ENCODE data around the gene CDK6.

The CDK6 gene

DNA sequence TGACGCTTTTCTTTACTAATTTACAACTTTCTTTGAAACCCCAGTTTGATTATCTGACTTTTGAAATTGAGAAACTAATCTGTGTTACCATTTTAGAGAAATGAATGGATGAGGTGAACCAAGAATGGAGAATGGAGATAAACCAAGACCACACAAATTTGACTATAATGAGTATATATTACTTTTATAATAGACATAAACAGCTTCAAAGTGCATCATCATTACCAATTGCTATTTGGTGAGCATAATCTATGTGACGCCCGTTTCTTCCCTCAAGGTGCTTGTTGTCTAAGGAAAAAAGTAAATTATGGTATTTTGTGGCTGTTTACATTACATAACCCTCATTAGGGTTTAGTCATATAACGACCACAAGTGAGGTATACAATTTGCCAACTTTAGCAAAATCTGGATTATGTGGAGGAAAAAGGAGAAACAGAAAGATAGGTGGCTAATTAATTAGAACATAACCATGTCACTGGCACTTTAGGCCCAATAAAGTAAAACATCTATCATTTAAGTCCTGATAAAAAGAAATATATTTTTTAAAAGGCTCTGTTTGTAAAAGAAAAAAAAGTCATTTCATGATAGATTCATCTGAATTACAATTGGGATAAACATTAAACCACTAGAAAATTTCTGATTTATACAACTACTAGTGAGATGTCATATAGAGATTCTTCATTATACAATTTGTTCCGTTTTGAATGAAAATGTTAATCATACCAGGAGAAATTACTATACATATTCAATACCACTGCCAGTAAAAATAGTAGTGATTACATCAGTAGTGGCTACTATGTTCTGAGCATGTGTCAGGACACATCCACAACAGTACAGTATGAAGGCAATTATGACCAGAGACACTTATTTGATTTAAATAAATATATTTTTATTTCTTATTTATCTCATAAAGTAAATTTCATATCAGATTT, 128.0 kb downstream of the CDK6 start:
- no peak overlapping the region for H3K4me3 ChIP-seq (ENCODE audit: low read length)
- no peak for TF ChIP-seq CTCF (IDR thresholded peaks at IDR 0.05; ENCODE audit: insufficient read depth, low read depth, low read length, missing control alignments)
- no peak for DNase-seq (ENCODE audit: low read depth)

- TF ChIP-seq CTCF (IDR thresholded peaks at IDR 0.05; ENCODE audit: insufficient read depth, low read depth, low read length, missing control alignments) = no peak
- DNase-seq (ENCODE audit: low read depth) = no peak
- H3K4me3 ChIP-seq (ENCODE audit: low read length) = no peak overlapping the region
These were observed 128.9 kb downstream of the CDK6 start for GRCh38 chr7:92707435-92707834.

GRCh38 chr7:92706563-92706962, 129.8 kb downstream of the CDK6 start:
- no peak overlapping the region for H3K4me3 ChIP-seq (ENCODE audit: low read length)
- TF ChIP-seq CTCF (IDR thresholded peaks at IDR 0.05; ENCODE audit: insufficient read depth, low read depth, low read length, missing control alignments) = no peak
- no peak for DNase-seq (ENCODE audit: low read depth)

DNA sequence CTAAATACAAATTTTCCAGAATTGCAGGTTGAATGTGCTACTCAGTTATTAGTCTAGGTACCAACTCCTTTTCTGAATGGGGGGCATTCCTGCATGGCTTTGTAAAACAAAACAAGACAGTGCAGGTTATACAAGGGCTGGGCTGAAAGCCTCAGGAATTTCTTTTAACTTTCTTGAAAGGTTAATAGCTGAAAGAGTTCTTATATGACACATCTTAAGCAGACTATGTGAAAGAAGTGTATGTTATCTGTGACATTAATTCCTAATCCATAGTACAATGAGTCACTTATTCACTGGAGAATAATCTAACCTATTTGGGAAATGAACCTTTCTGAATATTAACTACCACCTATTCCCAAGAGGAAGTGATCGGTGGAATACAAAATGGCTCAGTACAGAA, 130.5 kb downstream of the CDK6 start:
- no peak for TF ChIP-seq CTCF (IDR thresholded peaks at IDR 0.05; ENCODE audit: insufficient read depth, low read depth, low read length, missing control alignments)
- peak; percentile 24 for DNase-seq (ENCODE audit: low read depth)
- H3K4me3 ChIP-seq (ENCODE audit: low read length) = no peak overlapping the region

DNA sequence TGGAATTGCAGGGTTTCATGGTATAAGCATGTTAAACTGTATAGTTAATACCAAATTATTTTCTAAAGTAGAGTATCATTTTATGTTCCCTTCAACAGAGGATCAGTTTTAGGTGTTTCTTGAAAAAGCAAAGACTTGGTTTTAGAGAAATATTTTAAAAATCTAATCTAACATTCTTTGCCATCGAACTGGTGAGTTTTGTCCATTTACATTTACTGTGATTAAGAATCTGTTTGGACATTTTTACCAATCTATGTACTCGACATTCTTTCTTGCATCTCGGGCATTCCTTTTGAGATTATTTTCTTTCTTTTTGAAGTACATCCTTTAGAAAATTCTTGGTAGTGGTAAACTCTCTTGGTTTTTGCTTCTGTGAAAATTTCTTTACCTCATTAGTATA, 131.5 kb downstream of the CDK6 start:
- H3K4me3 ChIP-seq (ENCODE audit: low read length) = no peak overlapping the region
- no peak for DNase-seq (ENCODE audit: low read depth)
- no peak for TF ChIP-seq CTCF (IDR thresholded peaks at IDR 0.05; ENCODE audit: insufficient read depth, low read depth, low read length, missing control alignments)

DNA sequence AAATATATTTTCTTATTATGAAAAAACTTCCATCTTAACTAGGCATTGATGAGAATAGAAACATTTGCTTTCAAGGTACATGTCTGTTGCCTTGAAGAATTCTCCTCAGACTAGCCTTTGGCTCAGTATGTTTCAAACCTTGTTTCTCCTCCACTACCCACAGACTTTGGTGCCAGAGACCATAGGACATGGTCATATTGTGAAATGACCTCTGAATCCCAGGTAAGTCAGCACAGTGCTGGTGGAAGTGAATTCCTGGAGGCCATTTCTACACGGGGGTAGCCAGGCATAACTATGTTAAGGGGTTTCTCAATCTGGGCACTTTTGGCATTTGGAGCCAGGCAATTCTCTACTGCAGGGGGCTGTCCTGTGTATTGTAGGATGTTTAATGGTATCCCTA, 133.8 kb downstream of the CDK6 start:
- DNase-seq (ENCODE audit: low read depth) = no peak
- H3K4me3 ChIP-seq (ENCODE audit: low read length) = no peak overlapping the region
- TF ChIP-seq CTCF (IDR thresholded peaks at IDR 0.05; ENCODE audit: insufficient read depth, low read depth, low read length, missing control alignments) = no peak

All from epithelial cell of esophagus (primary cell).